Measurements from ENCODE around the gene CBFA2T3.
A peak's percentile ranks its signal among the peaks of the same experiment; 100 is the strongest.

The CBFA2T3 gene

DNA sequence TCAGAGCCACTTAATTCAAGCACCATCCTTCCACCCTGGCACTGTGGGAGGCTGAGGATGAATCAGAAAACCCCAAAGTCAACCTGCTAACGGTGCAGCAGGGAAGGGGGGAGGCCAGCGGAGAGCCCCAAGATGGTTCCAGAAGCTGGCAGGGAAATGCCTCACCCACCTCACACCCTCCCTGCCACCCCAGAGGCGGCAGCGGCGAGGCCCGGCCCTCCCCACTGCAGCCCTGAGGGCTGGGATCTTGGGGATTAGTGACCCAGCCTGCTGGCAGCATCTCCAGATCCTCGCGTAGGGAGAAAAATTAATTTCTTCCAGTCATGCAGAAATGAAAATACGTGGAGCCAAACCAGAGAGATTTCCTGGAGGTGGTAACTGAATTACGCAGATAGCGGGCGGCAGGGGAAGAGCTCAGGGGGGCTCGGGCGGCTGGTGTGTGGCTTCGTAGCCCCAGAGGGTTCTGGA lies 38.2 kb downstream of the CBFA2T3 start:
- no peak for DNase-seq (ENCODE audit: low read depth)

- DNase-seq (ENCODE audit: low read depth): no peak
Measured at GRCh38 chr16:88938119-88938776, 38.8 kb downstream of the CBFA2T3 start.

DNA sequence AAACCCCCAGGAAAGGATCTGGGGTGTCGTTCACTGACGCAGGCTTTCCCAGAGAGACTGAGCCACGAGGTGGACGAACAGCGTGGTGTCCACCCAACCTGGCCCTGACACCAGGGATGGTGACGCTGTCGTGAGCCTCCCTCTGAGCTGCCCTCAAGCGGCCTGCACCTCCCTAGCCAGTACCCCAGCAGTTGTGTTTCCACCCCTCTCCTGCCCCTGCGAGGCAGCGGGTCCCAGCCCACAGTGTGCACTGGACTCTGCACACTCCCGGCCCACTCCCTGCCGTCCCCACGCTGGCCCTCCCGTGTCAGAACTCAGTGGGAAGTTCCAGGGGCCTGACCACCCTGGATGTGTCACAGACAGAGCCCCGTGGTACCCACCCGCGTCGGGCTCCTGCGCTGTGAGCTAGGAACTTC lies 39.8 kb downstream of the CBFA2T3 start:
- no peak for DNase-seq (ENCODE audit: low read depth)

DNA sequence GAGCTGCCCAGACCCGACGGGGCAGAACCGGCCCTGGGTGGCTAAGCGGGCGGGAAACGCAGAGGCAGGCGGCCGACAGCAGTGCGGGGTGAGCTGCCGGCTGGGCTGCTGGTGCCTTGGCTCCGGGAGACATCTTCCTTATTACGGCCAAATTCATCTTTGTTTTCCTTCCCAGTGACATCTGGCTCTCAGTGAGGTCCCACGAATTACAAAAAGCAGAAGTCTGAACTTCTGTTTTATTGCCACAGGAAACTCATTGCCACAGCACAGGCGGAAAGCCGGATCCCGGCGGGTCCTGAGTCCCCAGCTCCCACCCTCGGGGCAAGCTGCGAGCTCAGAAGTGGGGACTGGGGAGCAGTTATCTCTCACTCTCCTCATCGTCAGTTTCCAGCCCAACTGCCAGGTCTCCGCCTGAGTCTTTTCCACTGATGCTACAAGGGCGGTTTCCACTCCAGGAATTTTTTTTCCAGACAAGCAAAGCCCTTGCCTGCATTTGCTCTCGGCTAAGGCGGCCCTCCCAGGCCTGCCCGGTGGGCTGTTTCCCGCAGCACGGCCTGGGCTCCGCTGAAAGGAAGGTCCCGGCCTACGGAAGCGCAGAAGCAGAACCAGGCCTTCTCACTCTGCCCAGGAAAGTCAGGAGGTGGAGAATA lies 40.3 kb downstream of the CBFA2T3 start:
- no peak for DNase-seq (ENCODE audit: low read depth)

GRCh38 chr16:88936008-88936555 lies 40.9 kb downstream of the CBFA2T3 start:
- DNase-seq (ENCODE audit: low read depth): no peak

DNA sequence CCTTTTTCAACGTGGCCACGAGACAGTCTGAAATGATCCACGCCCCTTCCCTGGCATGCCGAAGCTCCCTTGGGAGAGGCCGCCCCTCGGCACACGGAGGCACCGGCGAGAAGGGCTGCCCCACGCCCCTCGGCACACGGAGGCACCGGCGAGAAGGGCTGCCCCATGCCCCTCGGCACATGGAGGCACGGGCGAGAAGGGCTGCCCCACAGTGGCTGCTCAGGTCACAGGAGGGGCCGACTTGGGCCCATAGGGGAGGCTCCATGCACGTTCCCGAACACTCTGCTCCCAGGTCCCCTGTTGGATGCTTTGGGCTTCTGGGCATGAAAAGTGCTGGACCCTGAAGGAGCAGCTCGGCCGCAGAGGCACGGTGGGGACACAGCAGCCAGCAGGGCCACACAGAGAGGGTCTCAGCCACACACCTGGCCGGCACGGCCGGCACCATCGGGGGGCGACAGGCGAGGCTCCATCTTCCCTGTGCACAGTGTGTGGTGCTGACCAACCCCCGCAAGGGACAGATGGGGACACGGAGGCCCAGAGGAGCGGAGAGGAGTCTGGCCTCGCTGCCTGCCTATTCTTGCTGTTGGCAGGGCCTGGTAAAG lies 42.8 kb downstream of the CBFA2T3 start:
- DNase-seq (ENCODE audit: low read depth): no peak

DNA sequence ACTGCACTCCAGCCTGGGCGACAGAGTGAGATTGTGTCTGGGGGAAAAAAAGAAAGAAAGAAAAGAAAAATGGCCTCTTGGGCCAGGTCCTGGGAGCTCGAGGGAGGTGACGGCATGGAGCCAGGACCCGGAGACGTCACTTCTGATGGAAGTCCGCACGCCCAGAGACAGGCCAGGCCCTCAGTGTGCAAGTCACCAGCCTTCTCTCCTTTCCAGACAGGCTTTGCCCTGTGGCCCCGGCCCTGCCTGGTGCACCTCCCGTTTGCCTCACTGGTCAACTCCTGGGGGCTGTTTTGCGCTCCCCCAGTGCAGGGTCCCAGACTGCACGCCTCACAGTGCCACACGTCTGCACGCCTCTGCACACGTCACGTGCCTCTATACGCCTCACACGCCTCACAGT lies 44.1 kb downstream of the CBFA2T3 start:
- DNase-seq (ENCODE audit: low read depth): no peak

DNA sequence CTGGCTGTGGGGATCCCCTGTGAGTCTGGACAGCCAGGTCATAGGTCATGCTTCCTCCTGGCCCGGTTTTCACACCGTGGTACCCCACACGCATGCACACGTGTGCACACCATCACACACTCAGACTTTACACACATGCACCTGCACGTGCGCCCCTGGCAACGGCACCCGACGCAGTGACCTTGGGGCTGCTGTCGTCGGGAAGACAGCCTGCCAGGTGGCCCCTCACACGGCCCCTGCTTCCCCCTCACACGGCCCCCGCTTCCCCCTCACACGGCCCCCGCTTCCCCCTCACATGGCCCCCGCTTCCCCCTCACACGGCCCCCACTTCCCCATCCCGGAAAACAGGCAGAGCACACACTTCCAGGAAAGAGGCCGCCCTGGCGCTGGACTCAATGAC lies 45.1 kb downstream of the CBFA2T3 start:
- no peak for DNase-seq (ENCODE audit: low read depth)

DNA sequence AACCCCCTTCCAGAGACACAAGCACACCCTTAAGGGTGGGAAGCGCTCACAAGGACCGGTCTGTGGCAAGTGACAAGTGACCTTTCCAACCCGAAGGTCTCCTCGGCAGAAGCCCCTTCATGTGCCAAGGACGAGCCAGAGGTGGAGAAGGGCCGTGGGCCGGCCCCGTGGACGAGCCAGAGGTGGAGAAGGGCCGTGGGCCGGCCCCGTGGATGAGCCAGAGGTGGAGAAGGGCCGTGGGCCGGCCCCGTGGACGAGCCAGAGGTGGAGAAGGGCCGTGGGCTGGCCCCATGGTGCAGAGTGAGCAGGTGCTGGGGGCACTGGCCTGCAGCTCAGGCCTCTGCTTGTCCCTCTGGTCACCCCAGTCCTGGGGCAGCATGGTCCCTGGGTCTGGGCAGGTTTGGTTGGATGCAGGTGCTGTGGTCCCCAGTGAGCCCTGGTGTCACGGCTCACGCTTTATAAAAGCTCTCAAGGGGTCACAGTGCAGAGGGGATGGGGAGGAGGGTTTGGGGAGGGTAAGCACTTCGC lies 45.6 kb downstream of the CBFA2T3 start:
- no peak for DNase-seq (ENCODE audit: low read depth)

DNA sequence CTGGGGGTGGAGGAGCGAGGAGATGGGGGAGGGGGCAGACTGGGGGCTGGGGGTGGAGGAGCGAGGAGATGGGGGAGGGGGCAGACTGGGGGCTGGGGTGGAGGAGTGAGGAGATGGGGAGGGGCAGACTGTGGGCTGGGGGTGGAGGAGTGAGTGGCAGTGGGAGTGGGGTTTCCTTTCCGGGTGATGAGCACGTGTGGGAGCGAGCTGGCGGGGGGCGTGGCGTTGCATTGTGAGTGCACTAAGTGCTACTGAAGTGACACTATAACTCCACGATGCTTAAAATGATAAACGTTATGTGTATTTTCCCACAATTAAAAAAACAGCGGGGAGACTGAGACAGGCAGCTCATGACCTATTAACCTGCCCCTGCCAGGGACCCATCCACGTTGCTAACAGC lies 46.3 kb downstream of the CBFA2T3 start:
- no peak for DNase-seq (ENCODE audit: low read depth)

DNA sequence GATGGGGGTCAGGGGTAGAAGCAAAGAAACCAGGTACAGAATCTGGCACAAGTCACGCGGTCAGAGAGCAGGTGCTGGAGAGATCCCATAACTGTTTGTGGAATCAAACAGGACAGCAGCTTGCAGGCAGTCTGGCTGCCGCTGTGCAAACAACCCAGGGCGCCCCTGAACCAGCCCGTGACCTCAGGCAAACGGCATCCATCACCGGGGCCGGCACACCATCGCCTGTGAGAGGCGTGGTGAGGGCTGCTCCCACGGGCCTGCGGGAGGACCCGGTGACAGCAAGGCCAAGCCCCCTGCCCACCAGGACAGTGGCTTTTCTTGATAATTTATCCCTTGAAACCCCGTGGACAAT lies 47.9 kb downstream of the CBFA2T3 start:
- no peak for DNase-seq (ENCODE audit: low read depth)

GRCh38 chr16:88928405-88929090 lies 48.5 kb downstream of the CBFA2T3 start:
- DNase-seq (ENCODE audit: low read depth): no peak

DNA sequence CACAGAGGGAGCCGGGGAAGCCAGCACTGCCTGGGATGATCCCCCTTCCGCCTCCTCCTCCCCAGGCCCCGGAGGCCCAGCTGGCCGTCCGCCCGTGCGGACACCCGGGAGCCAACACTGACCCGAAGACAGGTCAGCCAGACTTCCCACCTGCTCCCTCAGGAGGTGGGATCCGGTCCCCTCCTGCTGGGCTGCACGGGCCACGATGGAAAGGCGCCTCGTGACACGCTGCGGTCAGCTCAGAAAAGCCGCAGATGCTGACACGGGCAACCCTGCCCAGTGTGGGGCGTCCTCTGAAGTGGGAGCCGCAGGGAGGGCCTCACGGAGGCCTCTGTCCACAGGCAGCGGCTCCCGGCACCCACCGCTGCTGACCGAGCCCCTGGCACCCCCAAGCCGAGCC lies 49.3 kb downstream of the CBFA2T3 start:
- DNase-seq (ENCODE audit: low read depth): no peak

DNA sequence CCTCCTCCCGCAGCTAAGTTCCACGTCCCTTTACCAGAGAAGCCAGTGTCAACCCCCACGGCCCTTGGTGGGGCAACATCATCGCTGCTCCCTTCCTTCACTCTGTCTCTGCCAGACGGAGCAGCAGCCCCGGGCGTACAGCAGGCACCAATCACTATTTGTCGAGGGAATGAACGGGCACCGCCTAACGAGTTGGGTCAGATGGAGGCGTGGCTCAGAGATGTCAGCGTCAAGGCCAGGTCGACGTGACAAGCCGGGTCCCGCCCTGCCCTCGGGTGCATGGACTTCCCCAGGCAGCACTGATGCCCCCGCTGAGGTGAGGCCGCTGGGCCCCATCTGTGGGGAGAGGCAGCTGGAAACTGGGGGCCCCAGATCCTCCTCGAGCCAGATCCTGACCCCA lies 50.0 kb downstream of the CBFA2T3 start:
- DNase-seq (ENCODE audit: low read depth): no peak

DNA sequence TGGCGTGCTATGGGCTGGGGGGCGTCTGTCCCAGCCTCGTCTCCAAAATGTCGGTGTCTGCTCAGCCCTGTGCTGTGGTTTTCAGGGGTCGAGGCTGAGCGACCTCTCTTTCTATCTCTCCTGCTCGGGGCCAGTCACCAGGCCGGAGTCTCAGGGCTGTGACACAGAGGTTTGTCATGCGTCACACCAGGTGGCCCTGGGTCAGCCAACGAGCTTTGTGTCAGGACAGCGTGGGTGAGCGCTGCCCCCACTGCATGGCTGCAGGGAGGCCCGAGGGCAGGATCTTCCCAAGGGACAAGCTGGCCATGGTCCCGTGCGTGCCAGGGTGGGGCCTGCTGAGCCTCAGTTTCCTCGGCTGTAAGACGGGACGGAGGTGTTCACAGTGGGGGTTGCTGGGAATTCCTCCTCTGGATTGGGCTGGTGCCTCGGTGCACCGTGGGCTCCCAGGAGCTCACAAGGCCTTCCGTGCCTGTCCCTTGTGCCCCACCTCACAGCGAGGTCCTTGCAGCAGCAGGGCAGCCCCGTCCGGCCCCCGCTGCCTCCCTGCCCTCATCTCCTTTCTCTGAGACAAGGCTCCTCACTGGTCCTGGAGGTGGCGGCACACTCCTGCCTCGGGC lies 50.5 kb downstream of the CBFA2T3 start:
- no peak for DNase-seq (ENCODE audit: low read depth)

DNA sequence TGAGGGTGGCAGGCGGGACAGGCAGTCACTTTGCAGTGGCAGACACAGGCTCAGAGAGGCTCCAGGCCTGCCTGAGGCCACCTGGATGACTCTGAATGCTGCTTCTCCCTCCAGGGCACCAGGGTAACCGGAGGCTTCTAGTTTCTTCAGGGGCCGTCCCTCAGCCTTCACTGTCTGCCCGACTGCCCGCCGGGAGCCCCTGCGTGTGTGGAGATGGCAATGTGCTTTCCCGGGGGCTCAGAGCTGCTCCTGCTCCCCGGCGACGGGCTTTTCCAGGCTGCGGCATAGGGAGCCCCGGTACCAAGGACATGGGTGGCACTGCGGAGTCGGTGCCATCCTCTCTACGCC lies 51.5 kb downstream of the CBFA2T3 start:
- no peak for DNase-seq (ENCODE audit: low read depth)

GRCh38 chr16:88924834-88925539 lies 52.0 kb downstream of the CBFA2T3 start:
- DNase-seq (ENCODE audit: low read depth): peak; percentile 54

GRCh38 chr16:88923926-88924833 lies 52.8 kb downstream of the CBFA2T3 start:
- DNase-seq (ENCODE audit: low read depth): no peak

- DNase-seq (ENCODE audit: low read depth): no peak
Measured at GRCh38 chr16:88923450-88923849, 53.6 kb downstream of the CBFA2T3 start.

GRCh38 chr16:88922826-88923410 lies 54.1 kb downstream of the CBFA2T3 start:
- DNase-seq (ENCODE audit: low read depth): no peak
